HG03280 (cell line): Measurements from ENCODE around the gene LAMB1.
A peak's percentile ranks its signal among the peaks of the same experiment; 100 is the strongest.

ENCODE experiments used
- ATAC-seq: cut with Tn5 transposase; IDR thresholded peaks from one replicate; pipeline ENCODE4 v1.9.1; 2021; ENCODE audit warnings: mild to moderate bottlenecking, moderate library complexity; ENCODE audit not compliant: unreplicated experiment

LAMB1 gene

GRCh38 chr7:108018668-108019067, 15.7 kb upstream of the LAMB1 start:
- ATAC-seq, result no peak

GRCh38 chr7:108017776-108018151, 14.8 kb upstream of the LAMB1 start:
- no peak for ATAC-seq

GRCh38 chr7:108016841-108017775, 14.1 kb upstream of the LAMB1 start:
- no peak for ATAC-seq

GRCh38 chr7:108015740-108016139, 12.8 kb upstream of the LAMB1 start:
- no peak for ATAC-seq

- ATAC-seq, result no peak
These were observed 12.1 kb upstream of the LAMB1 start for GRCh38 chr7:108014747-108015682.

GRCh38 chr7:108014215-108014614, 11.3 kb upstream of the LAMB1 start:
- ATAC-seq, result no peak

- ATAC-seq, result no peak
These were observed 9.8 kb upstream of the LAMB1 start for GRCh38 chr7:108012499-108013430.

- no peak for ATAC-seq
These were observed 7.4 kb upstream of the LAMB1 start for GRCh38 chr7:108010377-108010776.

- no peak for ATAC-seq
These were observed 6.9 kb upstream of the LAMB1 start for GRCh38 chr7:108009873-108010272.

- no peak for ATAC-seq
These were observed 5.9 kb upstream of the LAMB1 start for GRCh38 chr7:108008827-108009226.

GRCh38 chr7:108008240-108008639, 5.3 kb upstream of the LAMB1 start:
- no peak for ATAC-seq

- ATAC-seq, result no peak
These were observed 4.8 kb upstream of the LAMB1 start for GRCh38 chr7:108007762-108008161.

GRCh38 chr7:108007261-108007660, 4.3 kb upstream of the LAMB1 start:
- no peak for ATAC-seq

- peak; percentile 70 for ATAC-seq
These were observed 1.5 kb upstream of the LAMB1 start for GRCh38 chr7:108004220-108005142.

GRCh38 chr7:108003599-108003935, 606 bp upstream of the LAMB1 start:
- ATAC-seq, result no peak

- ATAC-seq, result no peak
These were observed 916 bp downstream of the LAMB1 start for GRCh38 chr7:108001764-108002725.

GRCh38 chr7:108000875-108001763, 1.8 kb downstream of the LAMB1 start:
- no peak for ATAC-seq
